ENCODE measurements around the gene GSTA3.
"Not testable (repeated sequence)": the region's sequence is repeated elsewhere in the genome, so short reads cannot be mapped to it uniquely, and the experiment has no call there.

Gene GSTA3

DNA sequence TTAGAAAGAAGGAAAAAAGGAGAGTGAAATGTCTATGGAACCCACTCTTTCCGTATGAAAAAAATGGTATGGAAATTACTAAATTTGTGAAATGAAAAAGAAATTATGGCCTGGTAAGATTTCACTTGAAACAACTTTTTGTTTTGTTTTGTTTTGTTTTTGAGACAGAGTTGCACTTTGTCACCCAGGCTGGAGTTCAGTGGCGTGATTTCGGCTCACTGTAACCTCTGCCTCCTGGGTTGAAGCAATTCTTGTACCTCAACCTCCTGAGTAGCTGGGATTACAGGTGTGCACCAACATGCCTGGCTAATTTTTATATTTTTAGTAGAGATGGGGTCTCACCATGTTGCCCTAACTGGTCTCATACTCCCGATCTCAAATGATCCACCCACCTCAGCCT lies 51.1 kb downstream of the GSTA3 start:
- DNase-seq: no peak

DNA sequence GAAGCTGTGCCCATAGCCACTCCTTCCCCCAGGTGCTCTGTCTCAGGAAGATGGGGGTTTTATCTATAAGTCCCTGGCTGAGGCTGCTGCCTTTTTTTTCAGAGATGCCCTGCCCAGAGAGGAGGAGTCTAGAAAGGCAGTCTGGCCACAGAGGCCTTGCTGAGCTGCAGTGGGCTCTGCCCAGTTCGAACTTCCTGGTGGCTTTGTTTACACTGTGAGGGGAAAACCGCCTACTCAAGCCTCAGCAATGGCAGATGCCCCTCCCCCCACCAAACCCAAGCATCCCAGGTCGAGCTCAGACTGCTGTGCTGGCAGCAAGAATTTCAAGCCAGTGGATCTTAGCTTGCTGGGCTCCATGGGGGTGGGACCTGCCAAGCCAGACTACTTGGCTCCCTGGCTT lies 53.4 kb downstream of the GSTA3 start:
- DNase-seq: not testable (repeated sequence)

DNA sequence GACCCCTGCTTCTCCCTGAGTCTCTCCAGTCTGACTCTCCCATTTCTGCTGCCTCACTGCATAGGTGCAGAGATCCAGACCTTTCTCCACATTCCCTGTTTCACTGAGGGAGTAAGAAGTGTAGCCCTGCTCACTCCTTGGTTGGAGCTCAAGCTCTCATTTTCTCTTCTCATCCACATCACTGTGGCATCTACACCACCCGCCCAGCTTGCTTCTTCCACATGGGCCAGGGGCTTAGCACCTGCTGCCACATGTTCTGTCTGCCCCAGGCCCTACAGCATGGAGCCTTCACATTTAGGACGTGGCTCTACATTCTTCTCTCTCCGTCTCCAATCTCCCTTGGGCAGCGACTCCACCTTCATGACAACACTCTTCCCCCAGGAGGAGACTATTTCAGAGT lies 60.4 kb downstream of the GSTA3 start:
- DNase-seq: no peak
